Retina (tissue), 1 donor: ENCODE results near the gene KRTAP25-1.

Experiments
- DNase-seq: peaks from one replicate; pipeline ENCODE4 v3.0.0-alpha.2; 2016

Gene KRTAP25-1

GRCh38 chr21:30289215-30289614 lies at the start of gene KRTAP25-1:
Gene KRTAP25-1 (minus strand): TSS chr21:30289514. CDS start chr21:30289490, 24 bp downstream.
- DNase-seq, result no peak

DNA sequence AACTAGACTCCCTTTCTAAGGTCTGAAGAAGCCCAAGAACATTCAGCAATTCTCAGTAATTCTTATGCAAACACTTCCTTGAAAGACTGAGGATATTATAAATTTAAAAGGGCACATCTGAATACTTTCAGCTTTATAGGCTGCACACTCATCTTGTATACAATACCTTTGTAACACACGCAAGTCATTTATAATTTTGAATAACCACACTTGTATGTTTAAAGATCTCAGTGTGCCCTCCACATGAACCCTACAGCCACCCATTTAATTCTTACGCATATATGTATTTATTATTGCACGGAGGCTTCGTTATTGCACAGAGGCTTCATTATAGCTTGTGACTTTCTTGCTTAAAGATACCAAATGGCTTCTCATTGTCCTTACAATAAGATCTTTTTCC lies 49.4 kb upstream of the KRTAP25-1 start:
- DNase-seq, result no peak

- no peak for DNase-seq
These were observed 48.5 kb upstream of the KRTAP25-1 start for GRCh38 chr21:30337772-30338171.

DNA sequence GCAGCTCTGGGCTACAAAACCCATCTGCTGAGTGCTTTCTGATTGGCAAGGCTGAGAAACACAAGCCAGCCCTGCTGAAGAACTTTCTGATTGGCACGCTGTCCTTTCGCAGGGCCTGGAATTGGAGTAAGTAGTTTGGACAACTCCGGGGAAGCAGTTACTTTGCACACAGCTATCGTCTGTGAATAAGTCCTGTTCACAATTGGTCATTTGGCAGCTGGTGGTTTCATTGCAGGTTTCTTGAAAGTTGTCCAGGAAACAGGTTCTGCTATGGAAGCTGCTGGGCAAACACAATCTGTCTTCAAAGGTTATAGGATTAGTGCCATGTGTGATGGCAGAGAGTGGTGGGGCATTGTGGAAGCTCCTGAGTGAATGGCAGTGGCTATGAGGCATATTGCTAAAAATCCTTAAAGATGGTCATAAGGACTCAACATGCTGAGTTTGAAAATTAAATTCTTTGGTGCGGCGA lies 48.0 kb upstream of the KRTAP25-1 start, which contains the start of gene KRTAP27-1:
TSS of gene KRTAP27-1 (minus strand) at position 419 of the 469 bp plus-strand sequence. CDS start at position 393, 26 bp downstream.
- DNase-seq, result no peak

DNA sequence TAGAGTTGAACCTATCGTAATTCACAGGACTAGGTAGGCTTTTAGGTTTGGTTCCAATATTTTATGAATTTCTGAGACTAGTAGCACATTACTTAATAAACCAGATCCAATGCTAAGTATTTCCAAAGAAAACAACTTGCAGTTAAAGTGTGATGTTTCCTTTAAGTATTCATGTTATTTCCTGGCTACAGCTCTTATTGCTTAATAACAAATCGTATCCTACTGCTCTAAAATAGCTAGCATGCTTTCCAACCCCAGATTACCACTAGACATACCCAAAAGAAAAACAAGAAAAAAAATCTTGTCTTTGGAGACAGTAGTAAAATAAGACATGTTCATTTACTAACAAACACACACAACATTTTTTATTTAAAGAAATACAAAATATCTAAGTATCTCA lies 47.3 kb upstream of the KRTAP25-1 start:
- no peak for DNase-seq

- no peak for DNase-seq
These were observed 44.4 kb upstream of the KRTAP25-1 start for GRCh38 chr21:30333736-30334135.

DNA sequence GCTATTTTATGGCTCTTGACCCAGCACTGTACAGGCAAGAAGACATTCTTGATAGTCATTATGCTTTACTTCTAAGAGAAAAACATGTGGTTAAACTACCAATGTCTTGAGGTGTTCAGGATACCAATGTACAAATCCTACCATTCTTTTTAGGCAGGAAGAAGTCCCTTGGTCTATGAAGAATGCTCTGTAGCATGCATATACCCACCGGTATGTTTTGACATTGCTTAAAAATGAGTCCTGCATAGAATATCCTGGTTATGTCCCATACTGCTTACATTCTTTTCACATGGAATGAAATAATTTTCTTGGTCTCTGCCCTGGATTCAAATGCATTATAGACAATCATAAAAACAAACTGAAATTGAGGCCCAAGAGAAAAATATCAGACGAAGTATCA lies 43.4 kb upstream of the KRTAP25-1 start:
- DNase-seq, result no peak

- no peak for DNase-seq
These were observed 40.0 kb upstream of the KRTAP25-1 start for GRCh38 chr21:30329203-30329875.

- no peak for DNase-seq
These were observed 37.1 kb upstream of the KRTAP25-1 start for GRCh38 chr21:30326390-30326789.

DNA sequence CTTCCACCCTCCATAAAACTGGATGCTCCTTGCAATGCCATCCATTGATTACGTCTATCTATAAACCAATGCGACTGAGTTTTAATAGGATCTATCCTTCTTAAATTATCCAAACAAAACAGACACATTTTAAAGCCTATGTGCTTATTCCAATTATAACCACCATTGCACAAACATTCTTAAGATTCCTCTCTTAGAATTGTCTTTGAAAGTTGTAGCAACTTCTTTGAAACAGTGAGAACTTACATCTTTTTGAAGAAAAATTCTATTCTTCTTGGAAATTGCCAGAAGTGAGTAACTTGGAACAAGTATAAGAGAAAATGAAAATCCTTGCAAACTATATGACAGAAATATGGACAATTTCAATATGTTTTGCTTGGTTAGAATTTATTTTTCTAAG lies 30.9 kb upstream of the KRTAP25-1 start, which contains the start of gene KRTAP26-1:
TSS of gene KRTAP26-1 (minus strand) at position 101 of the 400 bp plus-strand sequence. CDS start 280 bp downstream, outside the sequence.
- DNase-seq, result no peak

DNA sequence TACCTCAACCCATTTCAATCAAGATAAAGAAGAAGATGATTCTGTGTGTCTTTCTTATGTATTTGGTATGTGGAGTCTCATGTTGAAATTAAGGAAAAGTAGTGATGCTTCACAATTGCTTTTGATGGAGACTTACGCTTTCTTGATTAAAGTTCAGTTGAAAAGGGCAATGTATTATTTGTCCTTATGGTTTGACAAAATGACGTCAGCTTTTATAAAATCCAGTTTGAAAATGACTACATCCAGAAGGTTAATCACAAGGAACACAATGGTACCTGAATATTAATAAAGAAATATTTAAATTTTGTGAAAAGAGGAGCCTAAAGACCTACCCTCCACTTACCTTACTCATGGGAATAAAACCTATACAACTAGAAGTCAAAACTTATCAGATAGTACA lies 26.4 kb upstream of the KRTAP25-1 start:
- no peak for DNase-seq

GRCh38 chr21:30306884-30307283 lies 17.6 kb upstream of the KRTAP25-1 start:
- no peak for DNase-seq

GRCh38 chr21:30305136-30305535 lies 15.8 kb upstream of the KRTAP25-1 start:
- DNase-seq, result no peak

GRCh38 chr21:30282850-30283249 lies 6.5 kb downstream of the KRTAP25-1 start, which contains the start of gene KRTAP24-1:
Gene KRTAP24-1 (minus strand): TSS chr21:30282950. CDS start chr21:30282932, 18 bp downstream.
- no peak for DNase-seq

GRCh38 chr21:30271611-30272010 lies 17.7 kb downstream of the KRTAP25-1 start:
- DNase-seq, result no peak

DNA sequence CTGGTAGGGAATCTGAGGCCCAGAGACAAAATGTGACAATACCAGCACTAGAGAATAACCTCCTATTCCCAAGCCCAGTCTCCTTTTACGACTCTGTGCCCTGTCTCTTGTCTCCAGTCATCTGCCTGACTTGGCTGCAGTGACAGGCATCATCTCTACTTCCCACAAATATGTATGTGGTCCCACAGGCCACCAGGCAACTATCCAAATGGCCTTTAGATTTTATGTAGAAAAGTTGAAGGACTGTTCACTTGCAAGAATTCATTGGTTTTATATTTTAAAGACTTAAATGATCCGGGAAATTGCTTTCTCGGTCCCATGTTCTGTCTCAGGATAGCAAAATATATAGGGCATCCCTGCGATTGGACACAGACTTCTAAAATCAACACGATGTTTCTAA lies 18.2 kb downstream of the KRTAP25-1 start:
- no peak for DNase-seq

DNA sequence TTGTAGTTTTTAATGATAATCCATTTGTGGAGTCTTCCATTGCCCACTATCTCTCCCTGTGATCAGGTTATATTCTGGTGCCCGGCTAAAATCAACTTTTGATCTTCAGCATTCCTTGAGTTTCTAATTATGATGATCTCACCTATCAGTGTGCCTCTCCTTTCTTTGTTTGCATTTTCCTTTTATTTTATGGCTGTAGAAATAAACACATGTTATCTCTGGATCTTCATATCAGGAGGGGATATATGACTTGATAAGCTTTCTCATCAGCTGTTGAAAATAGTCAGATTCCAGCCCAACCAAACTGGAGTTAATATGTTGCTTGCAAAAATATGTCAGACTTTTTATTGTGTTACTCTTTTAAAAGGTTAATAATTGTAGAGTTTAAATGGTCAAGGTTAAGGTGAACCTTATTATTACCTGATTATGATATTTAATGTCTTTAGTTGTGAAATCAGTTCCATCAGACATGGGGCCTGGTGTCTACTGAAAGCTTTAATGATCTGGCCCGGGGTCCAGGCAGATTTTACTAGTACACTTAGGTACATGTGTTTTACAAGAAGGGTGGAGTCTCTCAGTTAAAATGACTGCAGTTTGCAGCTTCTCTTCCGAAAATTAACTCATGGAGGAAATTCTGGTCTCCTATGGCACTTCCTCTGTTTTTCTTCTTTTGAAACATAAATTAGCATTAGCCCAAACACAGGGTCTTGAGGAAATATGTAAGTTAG lies 19.3 kb downstream of the KRTAP25-1 start:
- DNase-seq, result no peak

DNA sequence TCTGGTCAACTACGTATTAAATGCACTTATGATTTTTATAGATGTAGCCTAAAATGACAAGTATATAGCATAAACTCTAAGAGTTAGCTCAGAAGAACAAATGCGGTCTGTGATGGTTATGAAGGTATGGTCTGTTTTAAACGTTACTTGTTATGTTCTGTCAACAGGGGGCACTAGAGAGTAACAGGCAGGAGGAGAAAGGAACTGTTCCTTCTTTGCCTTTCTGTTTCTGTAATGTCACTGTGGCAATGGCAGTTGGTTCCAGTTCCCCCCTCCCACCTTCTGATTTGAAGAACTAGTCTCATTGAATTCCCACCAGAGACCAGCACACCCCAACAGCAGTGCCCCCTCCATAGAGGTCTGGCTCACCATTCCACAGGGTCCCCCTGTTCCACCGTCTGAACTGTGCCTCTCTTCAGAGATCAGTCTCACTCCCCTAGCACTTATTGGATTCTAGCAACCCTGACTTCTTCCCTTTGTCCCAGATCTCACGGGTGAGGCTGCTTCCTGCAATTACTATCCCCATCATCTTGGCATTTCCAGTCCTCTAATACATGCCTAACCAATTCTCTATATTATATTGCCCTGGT lies 20.6 kb downstream of the KRTAP25-1 start:
- DNase-seq, result no peak

GRCh38 chr21:30257773-30258172 lies 31.5 kb downstream of the KRTAP25-1 start:
- no peak for DNase-seq

DNA sequence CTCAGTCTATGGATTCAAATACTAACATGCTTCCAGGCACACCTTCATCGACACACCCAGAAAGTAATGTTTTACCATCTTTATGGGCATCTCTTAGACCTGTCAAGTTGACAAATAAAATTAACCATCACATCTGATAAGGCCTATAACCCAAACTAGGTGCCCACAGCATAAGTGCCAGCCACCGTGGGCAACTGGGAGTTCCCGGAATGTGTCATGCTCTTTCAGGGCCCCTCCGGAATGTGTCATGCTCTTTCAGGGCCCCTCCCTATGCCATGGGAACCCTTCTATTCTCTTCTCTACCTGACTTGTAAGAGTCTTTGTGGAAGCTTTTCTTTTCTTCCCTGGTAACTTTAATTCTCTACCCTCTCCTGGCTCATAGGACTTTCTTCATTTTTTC lies 33.2 kb downstream of the KRTAP25-1 start:
- DNase-seq, result no peak

DNA sequence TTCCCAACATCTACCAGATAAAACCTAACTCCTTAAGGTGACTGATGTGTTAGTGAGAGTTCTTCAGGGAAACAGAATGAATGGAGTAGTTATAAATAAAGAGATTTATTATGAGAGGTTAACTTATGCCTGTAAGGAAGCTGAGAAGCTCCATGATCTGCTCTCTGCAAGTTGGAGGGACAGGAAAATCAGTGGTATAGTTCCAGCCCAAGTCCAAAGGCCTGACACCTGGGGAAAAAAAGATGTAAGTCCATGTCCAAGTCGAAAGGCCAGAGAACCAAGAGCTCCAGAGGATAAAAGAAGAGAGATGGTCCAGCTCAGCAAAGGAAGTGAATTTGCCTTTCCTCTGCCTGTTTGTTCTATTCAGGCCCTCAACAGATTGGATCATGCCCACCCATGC lies 33.6 kb downstream of the KRTAP25-1 start:
- DNase-seq, result no peak

- no peak for DNase-seq
These were observed 37.5 kb downstream of the KRTAP25-1 start for GRCh38 chr21:30251781-30252180.

DNA sequence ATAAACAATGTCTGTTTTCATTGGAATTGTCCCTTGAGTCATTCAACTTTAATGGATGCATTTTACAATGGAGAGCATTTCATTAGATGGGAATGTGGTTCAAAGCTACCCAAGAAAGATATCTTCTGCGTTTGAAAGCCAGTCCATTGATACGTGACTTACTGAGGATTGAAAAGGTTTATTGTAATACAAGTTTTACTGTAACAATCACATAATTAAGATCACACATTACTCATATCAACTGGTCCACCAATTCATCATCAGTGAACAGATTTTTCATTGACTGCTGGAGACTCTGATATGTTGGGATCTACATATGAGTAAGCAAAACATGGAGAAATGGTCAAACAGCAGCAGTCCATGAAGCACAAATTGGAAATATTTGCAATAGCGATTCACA lies 39.4 kb downstream of the KRTAP25-1 start:
- no peak for DNase-seq

GRCh38 chr21:30248844-30249243 lies 40.5 kb downstream of the KRTAP25-1 start:
- no peak for DNase-seq
